Lower leg skin (tissue), 3 donors: ENCODE results near the gene SORD.

ENCODE experiments used
- CTCF ChIP-seq, 3 donors: fragments of 450-650 bp; IDR thresholded peaks; one replicate each; pipeline ENCODE4 v1.5.1; 2016; ENCODE audit warnings: antibody characterized with exemption in 3 of 3, mild to moderate bottlenecking in 3 of 3, moderate library complexity in 2 of 3
- POLR2A ChIP-seq, 2 donors: fragments of 450-650 bp; IDR thresholded peaks; one replicate each; pipeline ENCODE4 v1.6.1; 2016 to 2017; ENCODE audit warnings: antibody characterized with exemption in 2 of 2, mild to moderate bottlenecking in 1 of 2, moderate library complexity in 1 of 2

GRCh38 chr15:45118131-45118588 is 95.2 kb downstream of the SORD start:
- TF ChIP-seq CTCF (IDR thresholded peaks at IDR 0.05) (peak in 1 of 3 donors; percentile 64), POLR2A (IDR thresholded peaks at IDR 0.05) (no peak)
